H9 (cell line): ENCODE measurements around the gene ACOX3. TPM values are rescaled to one million over a fixed set of nuclear protein-coding genes. Genes with fewer than 3 reads are reported as not detected.

Experiments used
- DNase-seq: peaks from one replicate; pipeline ENCODE4 v3.0.0-alpha.2; 2017
- H2AFZ ChIP-seq: one replicate; pipeline ENCODE4 v1.6.1; 2013; ENCODE audit warnings: mild to moderate bottlenecking, low read length, control low read depth, moderate library complexity
- H2AK5ac ChIP-seq: 2 replicates; pipeline ENCODE4 v1.6.1; 2013; ENCODE audit warnings: low read length, control low read depth, mixed read lengths; ENCODE audit not compliant: insufficient read length
- H2BK120ac ChIP-seq: one replicate; pipeline ENCODE4 v1.6.1; 2013; ENCODE audit warnings: low read depth, mild to moderate bottlenecking, low read length, control low read depth, inconsistent platforms; ENCODE audit not compliant: poor library complexity, severe bottlenecking
- H2BK12ac ChIP-seq: 2 replicates; pipeline ENCODE4 v1.6.1; 2013; ENCODE audit warnings: low read length, control low read depth, mixed read lengths, low read depth; ENCODE audit not compliant: insufficient read length
- H2BK15ac ChIP-seq: 2 replicates; pipeline ENCODE4 v1.6.1; 2013; ENCODE audit warnings: low read depth, low read length, control low read depth
- H2BK20ac ChIP-seq: one replicate; pipeline ENCODE4 v1.6.1; 2013; ENCODE audit warnings: low read depth, mild to moderate bottlenecking, low read length, control low read depth, inconsistent platforms; ENCODE audit not compliant: poor library complexity, severe bottlenecking
- H2BK5ac ChIP-seq: 2 replicates; pipeline ENCODE4 v1.6.1; 2013; ENCODE audit warnings: low read length, control low read depth, mixed read lengths; ENCODE audit not compliant: insufficient read length
- H3K14ac ChIP-seq: 2 replicates; pipeline ENCODE4 v1.6.1; 2013; ENCODE audit warnings: low read length, control low read depth; ENCODE audit not compliant: insufficient read depth
- H3K18ac ChIP-seq: 2 replicates; pipeline ENCODE4 v1.6.1; 2013; ENCODE audit warnings: low read depth, mild to moderate bottlenecking, mixed read lengths, low read length, control low read depth; ENCODE audit not compliant: insufficient read length
- H3K23ac ChIP-seq: 2 replicates; pipeline ENCODE4 v1.6.1; 2013; ENCODE audit warnings: low read length, control low read depth, mixed read lengths, low read depth; ENCODE audit not compliant: insufficient read length
- H3K23me2 ChIP-seq: 2 replicates; pipeline ENCODE4 v1.6.1; 2013; ENCODE audit warnings: low read depth, mild to moderate bottlenecking, mixed read lengths, low read length, control low read depth; ENCODE audit not compliant: insufficient read length, poor library complexity, severe bottlenecking
- H3K27ac ChIP-seq: 2 replicates; pipeline ENCODE4 v1.5.1; 2013; ENCODE audit warnings: low read length, control low read depth, mixed read lengths, low read depth; ENCODE audit not compliant: insufficient read length
- H3K27me3 ChIP-seq: 2 replicates; pipeline ENCODE4 v1.6.1; 2013; ENCODE audit warnings: low read length, control low read depth, inconsistent platforms; ENCODE audit not compliant: insufficient read depth
- H3K4ac ChIP-seq: 2 replicates; pipeline ENCODE4 v1.6.1; 2013; ENCODE audit warnings: low read depth, mild to moderate bottlenecking, control low read depth, inconsistent platforms, low read length, moderate library complexity
- H3K4me1 ChIP-seq: 2 replicates; pipeline ENCODE4 v1.6.1; 2013; ENCODE audit warnings: low read length, control low read depth, inconsistent platforms; ENCODE audit not compliant: insufficient read depth
- H3K4me2 ChIP-seq: 2 replicates; pipeline ENCODE4 v1.6.1; 2013; ENCODE audit warnings: low read length, control low read depth, mixed read lengths; ENCODE audit not compliant: insufficient read length, insufficient read depth
- H3K56ac ChIP-seq: 2 replicates; pipeline ENCODE4 v1.6.1; 2013; ENCODE audit warnings: low read depth, mild to moderate bottlenecking, mixed read lengths, low read length, control low read depth; ENCODE audit not compliant: insufficient read length
- H3K79me1 ChIP-seq: 2 replicates; pipeline ENCODE4 v1.6.1; 2013; ENCODE audit warnings: low read depth, mild to moderate bottlenecking, moderate library complexity, low read length, control low read depth, inconsistent platforms; ENCODE audit not compliant: insufficient read depth, poor library complexity, severe bottlenecking
- H3K79me2 ChIP-seq: 2 replicates; pipeline ENCODE4 v1.6.1; 2013; ENCODE audit warnings: low read length, control low read depth, inconsistent platforms; ENCODE audit not compliant: insufficient read depth
- H3K9ac ChIP-seq: 2 replicates; pipeline ENCODE4 v1.6.1; 2013; ENCODE audit warnings: low read length, control low read depth, mixed read lengths; ENCODE audit not compliant: insufficient read length; ENCODE audit errors: extremely low read depth
- H3K9me3 ChIP-seq: one replicate; pipeline ENCODE4 v1.6.1; 2013; ENCODE audit warnings: low read depth, low read length, inconsistent platforms; ENCODE audit not compliant: control insufficient read depth
- H3T11ph ChIP-seq: one replicate; pipeline ENCODE4 v1.6.1; 2013; ENCODE audit warnings: mild to moderate bottlenecking, low read length, control low read depth, inconsistent platforms
- H4K20me1 ChIP-seq: one replicate; pipeline ENCODE4 v1.6.1; 2013; ENCODE audit not compliant: control insufficient read depth, insufficient read length, insufficient read depth
- H4K5ac ChIP-seq: 2 replicates; pipeline ENCODE4 v1.6.1; 2013; ENCODE audit warnings: low read depth, mild to moderate bottlenecking, mixed read lengths, low read length, control low read depth; ENCODE audit not compliant: insufficient read length
- H4K8ac ChIP-seq: replicated peaks from 2 replicates; pipeline ENCODE4 v1.6.1; 2013; ENCODE audit warnings: low read length, control low read depth, mixed read lengths, low read depth; ENCODE audit not compliant: insufficient read length
- H4K91ac ChIP-seq: 2 replicates; pipeline ENCODE4 v1.6.1; 2013; ENCODE audit warnings: low read depth, mild to moderate bottlenecking, moderate library complexity, mixed read lengths, low read length, control low read depth; ENCODE audit not compliant: insufficient read length
- H3K27ac Mint-ChIP-seq, 3 experiments: 2 replicates in 2 of 3; 3 replicates in 1 of 3; pipeline ENCODE4 v1.8.0; 2020 to 2021; ENCODE audit warnings: mixed read lengths in 3 of 3, mild to moderate bottlenecking in 1 of 3, moderate library complexity in 1 of 3
- H3K27me3 Mint-ChIP-seq: 2 replicates; pipeline ENCODE4 v1.8.0; 2021; ENCODE audit warnings: low read depth, mild to moderate bottlenecking, moderate library complexity, mixed read lengths
- H3K36me3 Mint-ChIP-seq, 3 experiments: 2 replicates in 2 of 3; 3 replicates in 1 of 3; pipeline ENCODE4 v1.8.0; 2020 to 2021; ENCODE audit warnings: low read depth in 3 of 3, mixed read lengths in 3 of 3; ENCODE audit not compliant: insufficient read depth in 1 of 3
- H3K4me1 Mint-ChIP-seq, 2 experiments: 2 replicates each; pipeline ENCODE4 v1.8.0; 2020; ENCODE audit warnings: mixed read lengths in 2 of 2
- H3K4me3 Mint-ChIP-seq, 2 experiments: 2 replicates in 1 of 2; 3 replicates in 1 of 2; pipeline ENCODE4 v1.8.0; 2020 to 2021; ENCODE audit warnings: mild to moderate bottlenecking in 2 of 2, mixed read lengths in 2 of 2, moderate library complexity in 1 of 2
- H3K9me3 Mint-ChIP-seq, 2 experiments: 2 replicates in 1 of 2; 3 replicates in 1 of 2; pipeline ENCODE4 v1.8.0; 2020; ENCODE audit warnings: mild to moderate bottlenecking in 2 of 2, mixed read lengths in 2 of 2, moderate library complexity in 1 of 2
- CTCF ChIP-seq: fragments of 200-600 bp; sonication (generic); conservative IDR thresholded peaks from 3 replicates; pipeline ENCODE4 v1.8.0; 2021; ENCODE audit warnings: antibody characterized with exemption, mild to moderate bottlenecking
- WGBS: extraction: QIAGEN DNeasy Blood & Tissue Kit; methylation state at CpG from one replicate; pipeline ENCODE4 v1.1.7; 2013; ENCODE audit warnings: missing lambda C conversion rate, low lambda C conversion rate, mixed read lengths; ENCODE audit not compliant: insufficient read length; ENCODE audit errors: extremely low coverage; 5-methylcytosine and 5-hydroxymethylcytosine counted together
- total RNA-seq: library from RNA; stranded (reverse); gene quantifications from 2 replicates; pipeline ENCODE4 v1.2.1, GENCODE V29; 2021

Gene ACOX3
- total RNA-seq, 1 experiment from 2014 or later = 13.8 TPM

- Histone ChIP-seq H3T11ph (no peak overlapping the region), H3K79me2 (no peaks in the 10 kb centered on the region)
- peaks cover 4 to 7% of the 10 kb centered on the region in 2 experiments for H3K4me1 Mint-ChIP-seq
Observed at GRCh38 chr4:8338351-8338961, 102.1 kb downstream of the ACOX3 start.

More at GRCh38 chr4:8338351-8338961, 102.1 kb downstream of the ACOX3 start:
- Histone ChIP-seq H2AK5ac (no peak overlapping the region), H3K9ac (no peak overlapping the region), H3K23ac (no peak overlapping the region), H3K14ac (no peak overlapping the region), H3K18ac (no peak overlapping the region), H2AFZ (no peak overlapping the region), H3K9me3 (no peaks in the 10 kb centered on the region), H2BK120ac (no peak overlapping the region), H3K56ac (no peak overlapping the region), H4K91ac (no peak overlapping the region), H3K4ac (no peak overlapping the region), H2BK20ac (no peak overlapping the region), H4K5ac (no peak overlapping the region), H2BK5ac (no peak overlapping the region), H3K27me3 (no peaks in the 10 kb centered on the region), H4K20me1 (no peaks in the 10 kb centered on the region), H3K79me1 (no peaks in the 10 kb centered on the region), H3K4me1 (no peaks in the 10 kb centered on the region), H2BK12ac (no peak overlapping the region), H3K4me2 (no peak overlapping the region), H3K27ac (no peak overlapping the region), H3K23me2 (no peaks in the 10 kb centered on the region), H4K8ac (no peak overlapping the region), H2BK15ac (no peak overlapping the region)
- TF ChIP-seq CTCF = no peak
- WGBS = no CpG with 5 or more reads among the region's 4 CpGs
- no peak for DNase-seq
- H3K4me3 Mint-ChIP-seq = no peak overlapping the region
- peaks cover 11 to 12% of the 10 kb centered on the region in 2 experiments for H3K9me3 Mint-ChIP-seq
- H3K27ac Mint-ChIP-seq = no peak overlapping the region
- H3K27me3 Mint-ChIP-seq = peaks cover 13% of the 10 kb centered on the region
- H3K36me3 Mint-ChIP-seq = peaks cover 0 to 4% (median 3%) of the 10 kb centered on the region in 3 experiments; a peak in 2 of 7 replicates
